Renal pelvis (tissue), 12 donors: Measurements from ENCODE around the gene NR5A1. TPM values are rescaled to one million over a fixed set of nuclear protein-coding genes. Genes with fewer than 3 reads are reported as not detected.

Experiments used
- DNase-seq: peaks from one replicate; pipeline ENCODE4 v3.0.0-alpha.2; 2013
- long read RNA-seq, 16 experiments: transcript quantifications; one replicate each; lab custom pipeline, GENCODE V29; 2026
- polyA plus RNA-seq, 3 donors: library from polyadenylated mRNA; unstranded; fragments of 120-200 nt; gene quantifications; one replicate each; pipeline ENCODE4 v1.2.1, GENCODE V29; 2013; ENCODE audit not compliant: insufficient read length in 3 of 3

NR5A1 gene
- polyA plus RNA-seq, result under 1 TPM; 0.08 to 0.34 (median 0.19) TPM
- long read RNA-seq, donor 1, result 0 reads
- long read RNA-seq, donor 2, result 0 reads
- long read RNA-seq, donor 3, result 0 reads
- long read RNA-seq, donor 4, result 0 reads
- long read RNA-seq, donor 5, result 0 reads
- long read RNA-seq, donor 6, result 0 reads
- long read RNA-seq, donor 7, result 0 reads
- long read RNA-seq, donor 8, result 0 reads
- long read RNA-seq, donor 9, result 0 reads
- long read RNA-seq, donor 10, result 0 reads
- long read RNA-seq, donor 11, result 0 reads
- long read RNA-seq, donor 12, result 0 reads
- long read RNA-seq, donor 13, result 0 reads
- long read RNA-seq, donor 14, result 0 reads
- long read RNA-seq, donor 15, result 0 reads
- long read RNA-seq, donor 16, result 0 reads

DNA sequence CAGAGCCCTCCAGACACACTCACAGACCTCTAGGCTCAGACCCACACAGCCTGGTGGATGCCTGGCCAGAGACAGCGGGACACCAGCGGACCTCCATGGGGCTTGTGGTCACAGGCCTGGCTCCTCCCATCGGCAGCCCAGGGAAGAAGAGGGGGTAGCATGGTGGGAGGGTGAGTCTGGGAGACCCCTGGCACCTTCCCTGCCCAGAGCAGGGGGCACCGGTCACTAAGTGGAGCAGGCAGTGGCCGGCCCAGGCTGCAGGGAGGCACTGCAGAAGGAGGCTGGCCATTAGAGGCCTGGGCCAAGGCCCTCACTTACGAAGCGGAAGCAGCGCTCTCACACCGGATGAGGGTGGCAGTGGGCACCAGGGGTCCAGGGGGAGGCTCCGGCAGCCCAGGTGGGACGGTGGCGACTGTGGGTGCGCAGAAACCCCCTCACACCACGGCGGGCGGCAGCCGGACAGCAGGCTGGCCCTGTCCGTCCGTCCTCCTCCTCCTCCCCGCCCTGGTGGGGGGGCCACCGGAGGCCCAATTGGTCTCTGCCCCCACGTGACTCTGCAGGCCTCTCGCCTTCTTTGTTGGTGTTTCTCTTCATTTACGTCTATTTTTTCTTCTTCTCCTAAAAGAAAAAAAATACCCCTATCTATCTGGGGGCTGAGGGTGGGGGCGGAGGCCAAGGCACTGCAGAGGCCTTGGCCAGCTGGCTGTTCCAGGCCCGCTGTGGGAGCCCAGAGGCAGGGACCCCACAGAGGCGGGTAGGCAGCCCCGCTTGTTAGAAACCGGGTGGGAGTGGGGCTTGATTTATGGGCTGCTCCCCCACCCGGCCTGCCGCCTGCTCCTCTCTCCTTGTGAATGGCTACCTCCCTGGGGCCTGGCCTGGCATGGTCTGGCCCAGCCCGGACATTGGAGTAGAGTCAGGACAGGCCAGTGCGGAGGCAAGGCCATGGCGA is at the start of gene NR5A1:
NR5A1 (minus strand) TSS at position 469 of the 949 bp plus-strand sequence. CDS start 4,004 bp downstream, outside the sequence.
- no peak for DNase-seq

GRCh38 chr9:124555043-124555442 is 47.8 kb upstream of the NR5A1 start:
- no peak for DNase-seq

- DNase-seq, result no peak
Observed at GRCh38 chr9:124553738-124554137, 46.5 kb upstream of the NR5A1 start.

- DNase-seq, result no peak
Observed at GRCh38 chr9:124552273-124552605, 45.0 kb upstream of the NR5A1 start.

DNA sequence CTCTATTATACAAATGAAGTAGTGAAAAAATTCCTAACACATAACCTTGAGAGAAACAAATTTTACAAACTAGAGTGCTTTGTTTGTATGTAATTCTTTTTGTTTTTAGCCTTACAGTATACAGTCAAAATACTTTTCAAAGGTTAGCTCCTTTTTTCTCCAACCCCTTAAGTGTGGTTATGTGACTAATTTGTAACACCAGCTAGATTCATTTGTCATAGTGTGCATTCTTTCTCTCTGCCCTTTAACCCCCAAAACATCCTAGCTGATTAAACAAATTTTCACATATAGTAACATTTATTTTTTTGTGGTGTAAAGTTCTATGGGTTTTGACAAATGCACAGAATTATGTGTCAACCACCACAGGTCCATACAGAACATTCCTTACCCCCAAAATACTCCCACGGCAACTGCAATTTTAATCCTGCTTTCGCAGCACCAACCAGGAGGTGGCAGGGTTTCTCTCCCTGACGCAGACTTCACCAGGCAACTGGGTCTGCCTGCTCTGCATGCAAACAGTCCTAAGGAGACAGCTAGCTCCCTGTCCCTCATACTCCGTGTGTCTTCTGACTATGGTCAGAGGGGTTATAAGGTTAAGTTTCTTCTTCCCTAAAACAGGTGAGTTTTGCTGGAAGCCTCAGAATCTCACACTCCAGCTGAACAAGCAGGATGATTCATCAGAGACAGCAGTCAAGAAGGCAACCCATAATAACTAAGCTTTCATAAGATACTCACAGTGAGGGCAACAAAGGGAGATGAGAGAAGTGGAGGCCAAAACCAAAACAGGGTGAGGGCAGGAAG is 44.5 kb upstream of the NR5A1 start:
- DNase-seq, result peak; percentile 45

- no peak for DNase-seq
Observed at GRCh38 chr9:124550072-124550471, 42.9 kb upstream of the NR5A1 start.

- no peak for DNase-seq
Observed at GRCh38 chr9:124549016-124549415, 41.8 kb upstream of the NR5A1 start.

DNA sequence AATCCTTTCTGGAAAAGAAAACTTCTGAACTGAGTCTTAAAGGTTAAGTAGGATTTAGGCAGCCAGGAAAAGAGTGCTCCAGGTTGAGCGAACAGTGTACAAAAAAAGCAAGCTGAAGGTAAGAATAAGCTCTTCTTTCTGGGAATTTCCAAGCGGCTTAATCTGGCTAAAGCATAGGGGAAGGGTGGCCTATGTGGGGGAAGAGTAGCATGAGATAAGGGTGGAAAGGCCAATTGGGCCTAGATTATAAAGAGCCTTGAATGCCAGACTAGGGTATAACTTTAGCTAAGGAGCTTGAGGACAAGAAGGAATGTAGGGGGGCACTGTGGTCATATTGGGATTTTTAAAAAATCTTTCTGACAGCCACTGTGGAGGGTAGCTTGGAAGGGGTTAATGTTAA is 37.3 kb upstream of the NR5A1 start:
- no peak for DNase-seq

- DNase-seq, result no peak
Observed at GRCh38 chr9:124541824-124542223, 34.6 kb upstream of the NR5A1 start.

DNA sequence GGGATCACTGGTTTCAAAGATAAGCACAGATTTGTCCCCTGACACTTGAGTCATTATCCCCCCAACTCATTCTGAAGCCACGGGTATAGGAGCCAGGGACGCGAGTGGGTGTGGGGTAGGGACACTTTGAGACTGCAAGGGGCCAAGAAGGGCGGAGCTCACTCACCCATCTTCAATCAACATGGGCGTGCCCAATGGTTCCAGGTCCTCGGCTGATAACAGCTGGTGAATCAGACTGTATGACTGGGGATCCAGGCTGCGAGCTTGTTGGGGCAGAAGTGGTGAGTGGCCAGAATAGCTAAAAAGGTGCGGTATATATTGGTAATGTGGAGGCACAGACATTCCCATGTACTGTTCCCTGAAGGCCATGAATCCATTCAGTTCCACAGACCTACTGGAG is 30.7 kb upstream of the NR5A1 start:
- no peak for DNase-seq

DNA sequence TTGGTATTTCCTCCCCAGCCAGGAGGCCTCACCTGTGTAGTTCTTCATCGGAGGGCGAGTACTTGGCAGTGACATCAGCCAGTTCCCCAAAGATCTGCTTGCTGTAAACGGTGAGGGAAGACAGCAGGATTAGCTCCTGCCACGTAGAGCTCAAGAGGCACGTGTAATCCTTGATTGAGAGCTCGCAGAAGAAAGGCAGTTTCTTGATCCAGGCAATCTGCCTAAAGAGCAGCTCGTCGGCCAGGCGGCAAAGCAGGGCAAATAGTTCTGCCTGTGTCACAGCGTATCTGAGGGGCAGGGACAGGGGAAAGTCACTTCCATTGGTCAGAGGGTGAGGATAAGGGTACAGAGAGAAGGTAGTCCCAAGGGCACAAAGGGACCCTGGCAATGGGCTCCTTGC is 28.6 kb upstream of the NR5A1 start:
- DNase-seq, result no peak

DNA sequence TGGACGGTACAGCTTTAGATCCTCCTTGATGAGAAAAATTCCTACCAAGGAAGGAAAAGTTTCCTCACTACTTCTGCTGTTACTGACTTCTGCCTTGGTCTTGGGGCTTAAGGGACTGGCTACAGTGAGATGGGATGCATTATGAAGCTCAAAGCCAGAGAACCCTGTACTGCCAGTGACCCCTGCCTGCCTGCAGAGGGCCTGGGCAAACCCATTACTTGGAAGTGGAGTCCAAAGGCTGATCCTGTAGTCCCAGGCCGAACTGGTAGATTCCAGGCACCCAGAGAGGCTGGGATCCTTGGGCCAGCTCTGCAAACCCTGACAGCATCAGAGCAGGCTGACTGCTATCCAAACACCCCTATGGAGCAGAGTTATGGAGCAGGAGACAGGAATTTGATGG is 25.7 kb upstream of the NR5A1 start:
- no peak for DNase-seq

- no peak for DNase-seq
Observed at GRCh38 chr9:124531115-124531514, 23.9 kb upstream of the NR5A1 start.

DNA sequence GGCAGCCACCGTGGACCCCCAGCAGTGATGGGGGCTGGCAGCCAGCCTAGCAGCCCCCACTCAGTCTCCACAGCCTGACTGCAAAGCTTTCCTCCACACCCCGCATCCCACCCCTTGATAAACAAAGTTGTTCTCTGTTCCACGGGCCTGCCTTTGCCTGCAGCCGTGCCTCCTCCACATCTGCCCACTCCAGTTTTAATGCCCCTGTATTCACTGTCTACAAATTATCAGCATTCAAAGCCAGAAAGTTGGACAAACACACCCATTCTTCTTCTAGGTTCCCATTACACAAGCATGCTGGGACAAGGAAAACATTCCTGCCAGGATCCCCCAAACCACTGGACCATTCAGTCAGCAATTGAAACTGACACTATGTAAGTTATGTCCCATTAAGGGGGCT is 23.0 kb upstream of the NR5A1 start:
- DNase-seq, result no peak

DNA sequence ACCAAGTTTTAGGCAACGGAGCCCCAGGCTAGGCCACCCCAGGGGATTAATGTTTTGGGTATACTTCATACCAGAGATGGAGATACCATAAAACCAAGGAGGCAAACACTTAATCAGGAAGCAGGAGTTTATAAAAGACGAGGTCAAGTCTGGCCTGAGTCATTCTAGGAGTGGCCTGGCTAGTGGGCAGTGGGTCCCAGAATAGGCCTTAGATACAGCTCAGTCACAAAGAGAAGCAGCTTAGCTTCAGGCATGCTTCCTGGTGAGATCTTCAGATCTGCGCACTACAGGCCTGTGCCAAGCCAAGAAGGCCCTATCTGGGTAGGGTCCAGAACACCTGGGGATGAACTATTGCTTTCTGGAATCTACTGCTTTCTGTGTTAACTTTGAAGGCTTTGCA is 20.6 kb upstream of the NR5A1 start:
- DNase-seq, result no peak

DNA sequence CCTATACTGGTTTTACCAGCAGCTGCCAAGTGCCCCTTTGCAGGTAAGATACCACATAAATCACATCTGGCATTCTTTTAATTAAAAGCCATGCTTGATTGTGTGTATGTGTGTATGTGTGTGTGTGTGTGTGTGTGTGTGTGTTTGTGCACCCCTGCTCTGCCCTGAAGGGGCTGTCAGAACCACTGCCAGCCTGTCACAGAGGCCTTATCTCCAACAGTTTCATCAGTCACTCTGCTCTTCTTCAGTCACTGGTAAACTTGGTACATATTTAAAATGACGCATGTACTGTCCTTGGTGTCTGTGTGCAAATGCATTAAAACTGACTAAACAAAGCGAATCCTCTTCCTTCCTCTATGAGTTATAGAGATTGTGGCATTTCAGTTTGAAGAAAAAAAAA is 19.0 kb upstream of the NR5A1 start:
- DNase-seq, result no peak

DNA sequence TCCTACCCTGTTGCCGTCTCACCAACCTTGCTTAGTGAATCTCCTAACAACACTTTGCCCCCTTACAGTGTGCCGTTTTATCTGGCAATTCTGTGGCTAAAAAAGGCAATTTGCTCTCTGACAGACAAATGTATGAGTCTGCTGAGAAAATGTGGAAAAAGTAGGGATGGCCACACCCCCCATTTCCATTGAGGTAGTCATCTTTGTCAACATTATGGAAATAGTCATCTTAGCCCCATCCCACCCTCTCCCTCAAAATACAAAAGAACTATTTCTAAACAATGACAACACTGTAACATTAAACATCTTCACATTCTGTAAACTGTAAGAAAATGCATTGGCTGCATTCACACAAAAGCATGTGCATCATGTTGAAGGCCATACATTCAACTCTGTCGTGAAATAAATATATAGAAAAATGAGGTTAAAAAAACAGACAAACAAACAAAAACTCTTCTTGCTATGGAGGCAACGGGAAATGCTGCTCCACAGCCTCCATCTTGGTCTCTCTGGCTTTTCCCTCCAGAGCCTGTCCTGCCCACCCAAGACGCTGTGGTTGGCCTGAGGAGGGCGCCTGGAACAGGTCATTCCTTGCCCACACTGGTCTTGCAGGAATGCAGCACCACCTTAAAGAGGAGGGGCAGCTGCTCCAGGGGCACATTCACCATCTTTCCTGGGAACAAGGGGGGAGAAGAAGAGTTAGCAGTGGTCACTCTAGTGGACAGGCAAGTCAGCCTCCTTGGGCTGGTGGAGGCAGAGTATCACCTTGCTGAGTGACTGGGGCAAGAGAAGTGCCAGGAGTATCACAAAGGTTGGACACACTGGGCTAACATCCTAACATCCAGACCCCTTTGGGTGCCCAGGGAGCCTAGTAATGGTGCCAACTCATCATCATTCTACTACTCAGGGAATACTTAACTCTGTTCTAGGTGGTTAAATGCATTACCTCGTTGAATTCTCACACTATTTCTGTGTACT is 15.2 kb upstream of the NR5A1 start:
- DNase-seq, result no peak

- no peak for DNase-seq
Observed at GRCh38 chr9:124521142-124521541, 13.9 kb upstream of the NR5A1 start.

- no peak for DNase-seq
Observed at GRCh38 chr9:124520206-124520596, 13.0 kb upstream of the NR5A1 start.

DNA sequence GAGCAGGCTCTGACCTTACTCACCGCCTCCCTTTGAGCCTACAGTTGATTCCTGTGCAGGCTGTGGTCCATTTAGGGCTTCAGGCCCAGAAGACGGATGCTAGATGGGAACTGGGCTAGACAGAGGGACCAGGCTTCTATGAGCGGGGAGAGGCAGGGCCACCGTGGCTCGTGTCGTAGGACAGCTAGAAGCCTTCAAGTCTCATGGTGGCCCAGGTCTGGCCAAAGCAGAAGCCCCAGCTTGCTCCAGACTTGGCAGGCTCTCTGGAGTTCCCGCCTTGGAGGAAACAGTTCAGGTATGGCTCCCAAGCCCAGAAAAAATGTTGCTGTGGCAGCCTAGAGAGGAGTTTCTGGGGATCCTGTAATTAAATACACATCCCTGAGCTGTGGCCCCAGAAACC is 10.9 kb upstream of the NR5A1 start:
- no peak for DNase-seq

GRCh38 chr9:124517600-124517999 is 10.4 kb upstream of the NR5A1 start:
- DNase-seq, result no peak
